NCI-H2171 (cell line): ENCODE data around the gene COTL1.

ENCODE experiments used
- DNase-seq: peaks from one replicate; lab custom pipeline; 2025; lab: John Stamatoyannopoulos, UW

COTL1 gene

GRCh38 chr16:84548971-84549844 lies 68.7 kb downstream of the COTL1 start:
- DNase-seq, result no peak

- no peak for DNase-seq
These were observed 69.4 kb downstream of the COTL1 start for GRCh38 chr16:84548508-84548907.

- DNase-seq, result peak; percentile 76
These were observed 70.3 kb downstream of the COTL1 start for GRCh38 chr16:84547546-84548061.

GRCh38 chr16:84546669-84547545 lies 71.0 kb downstream of the COTL1 start:
- no peak for DNase-seq

DNA sequence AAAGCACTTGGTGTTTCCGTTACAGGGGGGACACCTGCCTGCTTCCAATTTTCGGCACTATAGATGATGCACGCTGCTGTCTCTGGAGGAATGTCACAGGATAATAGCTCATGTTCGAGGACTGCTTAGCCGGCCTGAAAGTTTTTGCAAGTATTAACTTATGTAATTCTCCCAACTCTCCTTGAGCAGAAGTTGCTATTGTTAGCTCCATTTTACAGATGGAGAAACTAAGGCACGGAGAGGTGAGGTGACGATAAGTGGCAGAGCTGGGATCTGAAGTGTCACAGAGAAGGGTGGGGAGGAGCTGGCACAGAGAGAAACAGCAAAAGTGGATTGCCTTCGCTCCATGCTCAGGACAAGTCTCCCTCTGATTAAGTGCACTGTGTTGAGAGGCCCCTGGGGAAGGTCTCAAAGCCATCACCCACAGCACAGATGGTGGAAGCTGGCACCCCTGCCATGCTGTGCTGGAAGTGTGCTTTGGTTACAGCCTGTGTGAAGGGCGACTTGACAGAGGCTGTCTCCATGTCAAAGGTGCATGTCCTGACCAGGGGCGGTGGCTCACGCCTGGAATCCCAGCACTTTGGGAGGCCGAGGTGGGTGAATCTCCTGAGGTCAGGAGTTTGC lies 72.7 kb downstream of the COTL1 start:
- peak; percentile 75 for DNase-seq

DNA sequence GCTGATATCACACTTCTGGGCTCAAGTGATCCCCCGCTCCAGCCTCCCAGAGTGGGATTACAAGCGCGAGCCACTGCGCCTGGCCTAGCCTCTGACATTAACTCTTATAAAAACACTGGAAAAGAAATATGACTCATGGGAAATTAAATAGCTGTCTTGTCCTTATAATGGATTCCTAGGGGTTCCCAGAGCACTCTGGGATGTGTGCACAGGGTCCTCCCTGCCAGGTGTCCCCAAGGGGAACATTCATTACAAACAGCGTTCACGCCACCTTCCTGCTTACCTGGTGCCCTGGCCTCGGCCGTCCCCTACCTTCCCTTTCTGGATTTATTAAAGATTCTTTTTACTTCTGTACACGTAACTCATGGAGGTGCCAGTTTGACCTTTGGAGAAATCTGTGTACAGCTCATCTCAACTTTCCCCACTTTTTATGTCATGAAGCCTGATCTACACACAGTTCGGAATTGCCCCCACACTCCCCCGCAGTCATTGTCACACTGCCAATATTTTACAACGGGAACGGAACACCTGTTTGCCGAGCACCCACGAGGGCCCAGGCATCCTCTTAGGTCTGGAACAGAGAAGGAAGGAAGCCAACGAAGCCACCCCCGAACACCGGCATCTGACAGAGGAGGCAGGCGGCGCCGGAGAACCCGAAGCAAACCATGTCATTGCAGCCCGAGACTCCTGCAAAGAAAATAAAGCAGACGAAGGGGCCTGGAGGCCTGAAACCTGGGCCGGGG lies 73.7 kb downstream of the COTL1 start:
- DNase-seq, result peak; percentile 61

DNA sequence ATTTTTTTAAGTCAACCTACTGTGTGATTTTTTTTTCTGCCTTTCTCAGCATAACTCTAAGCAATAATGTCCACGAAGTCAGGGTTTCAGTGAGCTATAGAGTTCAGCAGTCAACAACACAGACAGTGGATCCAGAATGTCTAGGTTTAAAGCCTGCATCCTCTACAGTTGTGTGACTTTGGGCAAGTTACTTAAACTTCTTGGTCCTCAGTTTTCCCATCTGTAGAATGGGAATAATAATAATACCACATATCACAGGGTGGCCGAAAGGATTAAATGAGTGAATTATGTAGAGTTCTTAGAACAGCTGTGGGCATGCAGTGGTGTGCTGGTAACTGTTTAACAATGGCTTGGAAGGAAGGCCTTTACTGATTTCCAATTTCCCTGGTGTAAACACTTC lies 74.6 kb downstream of the COTL1 start:
- DNase-seq, result no peak

- DNase-seq, result no peak
These were observed 75.7 kb downstream of the COTL1 start for GRCh38 chr16:84541999-84542817.

DNA sequence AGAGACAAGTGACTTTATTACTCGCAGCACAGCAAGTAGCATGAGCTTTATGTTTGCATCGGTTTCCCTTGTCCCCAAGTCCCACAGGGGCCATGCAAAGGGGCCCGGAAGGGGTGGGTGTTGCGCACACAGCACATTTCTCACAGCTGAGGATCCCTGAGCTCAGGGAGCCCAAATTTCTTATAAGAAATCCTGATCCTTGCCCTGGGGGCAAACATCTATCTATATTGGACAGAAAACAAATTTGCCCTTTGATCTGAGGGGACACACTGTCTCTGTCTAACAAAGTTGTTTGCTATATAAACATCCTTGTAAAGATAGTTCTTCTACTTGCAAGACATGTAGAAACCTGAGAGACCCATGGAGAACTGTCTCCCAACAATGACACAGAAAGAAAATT lies 77.7 kb downstream of the COTL1 start:
- DNase-seq, result no peak

- DNase-seq, result no peak
These were observed 79.5 kb downstream of the COTL1 start for GRCh38 chr16:84538222-84538840.

DNA sequence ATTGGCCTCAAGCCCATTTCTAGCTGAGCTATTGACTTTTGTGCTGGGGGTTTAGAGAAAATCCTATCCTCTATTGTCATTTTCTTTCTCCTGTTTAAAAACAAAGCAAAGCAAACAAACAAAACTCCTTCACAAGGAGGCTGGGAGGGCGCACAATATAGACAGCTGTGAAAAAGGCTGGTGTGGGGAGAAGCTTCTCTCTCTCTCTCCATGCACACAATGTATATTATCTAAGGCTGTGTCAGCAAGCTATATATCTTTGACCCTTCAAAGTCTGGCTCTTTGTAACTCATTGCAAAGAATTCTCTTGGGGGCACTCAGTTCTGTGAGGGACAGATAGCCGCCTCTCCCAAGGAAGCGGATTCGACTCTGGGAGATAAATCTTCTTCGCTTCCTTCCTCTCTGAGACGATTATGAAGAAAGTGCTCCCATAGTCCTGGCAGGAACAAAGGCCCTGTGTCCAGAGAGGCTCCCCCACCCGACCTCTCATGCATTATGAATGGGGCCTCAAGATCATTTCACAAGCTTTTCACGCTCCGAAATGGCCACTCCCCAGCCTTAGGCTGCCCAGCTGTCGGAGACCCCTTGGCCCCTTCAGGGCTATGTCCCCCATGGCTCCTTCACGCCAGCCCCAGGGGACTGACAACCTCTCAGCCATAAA lies 80.3 kb downstream of the COTL1 start:
- no peak for DNase-seq

DNA sequence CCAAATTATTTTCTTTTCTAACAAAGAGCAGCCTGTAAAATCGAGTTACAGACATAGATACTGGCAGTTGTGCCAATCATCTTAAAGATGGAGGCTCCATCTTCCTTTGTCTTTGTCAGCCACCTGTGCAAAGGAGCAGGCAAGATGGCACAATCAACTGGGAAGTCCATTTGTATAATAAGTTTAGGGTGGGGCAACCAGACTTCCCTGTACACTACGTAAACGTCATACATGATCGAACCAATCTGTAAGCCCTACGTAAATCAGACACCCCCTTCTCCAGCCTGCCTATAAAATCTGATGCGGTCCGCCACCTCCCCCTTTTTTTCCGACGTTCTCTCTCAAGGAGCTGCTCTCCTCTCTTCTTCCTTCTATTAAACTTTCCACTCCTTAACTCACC lies 82.0 kb downstream of the COTL1 start:
- DNase-seq, result no peak

- DNase-seq, result no peak
These were observed 82.5 kb downstream of the COTL1 start for GRCh38 chr16:84535408-84535807.

DNA sequence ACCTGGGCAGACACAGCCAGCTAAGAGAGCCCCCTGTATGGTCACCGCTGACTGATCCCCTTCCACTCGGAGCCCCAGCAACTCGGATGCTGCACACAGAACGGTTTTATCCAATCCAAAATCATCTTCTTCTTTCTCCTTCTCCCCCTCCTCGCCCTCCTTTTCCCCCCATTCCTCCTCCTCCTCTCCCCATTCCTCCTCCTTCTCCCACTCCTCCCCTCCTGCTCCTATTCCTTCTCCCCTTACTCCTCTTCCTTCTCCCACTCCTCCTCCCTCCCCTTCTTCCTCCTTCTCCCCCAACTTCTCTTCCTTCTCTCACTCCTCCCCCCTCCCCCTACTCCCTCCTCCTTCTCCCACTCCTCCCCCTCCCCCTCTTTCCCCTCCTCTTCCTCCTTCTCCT lies 83.1 kb downstream of the COTL1 start:
- no peak for DNase-seq

DNA sequence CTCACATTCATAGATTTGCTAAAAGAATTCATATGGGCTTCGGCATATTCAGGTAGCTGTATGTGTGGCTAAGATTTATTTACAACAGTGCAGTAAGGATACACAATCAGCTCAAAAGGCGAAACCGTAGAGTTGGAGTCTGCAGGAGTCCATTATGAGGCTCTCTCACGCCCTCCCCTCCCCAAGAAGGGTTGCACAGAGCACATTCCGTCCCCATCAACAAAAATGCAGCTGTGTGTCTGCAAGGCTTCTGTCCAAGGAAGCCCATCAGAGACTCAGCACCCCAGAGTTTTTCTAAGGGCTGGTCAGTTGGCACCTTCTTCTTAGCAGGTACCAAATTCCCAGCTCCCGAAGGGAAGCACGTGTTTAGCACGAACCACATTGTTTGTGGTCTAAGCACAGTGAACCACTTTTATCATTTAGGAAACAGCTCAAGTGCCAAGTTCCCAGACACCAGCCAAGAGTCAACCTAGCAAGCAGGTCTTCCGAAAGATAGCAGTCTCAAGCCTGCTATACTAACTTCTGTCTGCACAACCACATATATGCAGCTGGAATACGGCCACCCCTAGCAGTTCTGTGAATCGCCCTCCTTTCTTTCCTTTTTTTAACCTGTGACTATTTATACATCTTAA lies 84.9 kb downstream of the COTL1 start:
- DNase-seq, result no peak

- no peak for DNase-seq
These were observed 85.6 kb downstream of the COTL1 start for GRCh38 chr16:84532291-84532724.

- peak; percentile 82 for DNase-seq
These were observed 86.2 kb downstream of the COTL1 start for GRCh38 chr16:84531671-84532111.

DNA sequence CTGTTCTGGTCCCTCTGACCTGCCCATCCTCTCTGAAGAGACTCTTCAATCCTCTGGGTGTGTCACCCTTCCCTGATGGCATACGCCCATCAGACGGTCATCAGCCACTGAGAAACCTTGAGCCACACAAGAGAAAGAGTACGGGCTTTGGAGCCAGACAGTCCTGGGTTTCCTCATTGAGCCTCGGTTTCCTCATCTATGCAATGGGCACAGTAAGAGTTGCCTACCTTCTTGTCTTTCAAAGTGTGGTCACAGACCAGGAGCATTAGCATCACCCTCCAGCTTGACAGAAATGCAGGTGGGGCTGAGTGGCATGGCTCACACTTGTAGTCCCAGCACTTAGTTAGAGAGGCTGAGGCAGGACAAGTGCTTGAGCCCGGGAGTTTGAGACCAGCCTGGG lies 87.3 kb downstream of the COTL1 start:
- no peak for DNase-seq

DNA sequence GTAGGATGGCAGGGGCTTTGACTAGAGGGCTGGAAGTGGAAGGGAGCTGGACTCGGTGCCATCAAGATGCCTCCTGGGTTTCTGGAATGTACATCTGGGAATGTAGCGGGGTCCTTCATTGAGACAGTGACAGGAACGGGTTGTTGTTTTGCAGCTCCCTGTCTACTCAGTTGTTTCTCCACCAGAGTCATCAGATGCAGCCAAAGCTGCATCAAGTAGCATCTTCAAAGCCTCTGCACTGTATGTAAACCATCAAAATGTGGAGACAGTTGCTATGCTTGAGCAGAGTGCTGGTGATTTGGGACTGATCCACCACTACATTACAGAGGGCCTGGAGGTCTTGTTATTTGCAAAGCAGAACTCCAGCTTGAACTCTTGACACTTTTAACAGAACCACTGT lies 88.3 kb downstream of the COTL1 start:
- no peak for DNase-seq
